Measurements from ENCODE around the gene GOLIM4. TPM values are rescaled to one million over a fixed set of nuclear protein-coding genes. Genes with fewer than 3 reads are reported as not detected.
A peak's percentile ranks its signal among the peaks of the same experiment; 100 is the strongest.

Gene GOLIM4
- total and polyA plus RNA-seq, 2 donors (not counting 1 experiment from before 2014, with no cell fraction given) = 46.2 to 77.3 TPM

- H3K9ac ChIP-seq (ENCODE audit: insufficient read depth, low read length) = no peak overlapping the region
- TF ChIP-seq EZH2 (IDR thresholded peaks at IDR 0.05; ENCODE audit: low read length, missing control alignments) (no peak), CTCF (conservative IDR thresholded peaks at IDR 0.05 in 1 of 2, IDR thresholded peaks at IDR 0.05 in 1 of 2; ENCODE audit: low read depth in 1 of 2, low read length in 2 of 2) (no peak)
- H4K20me1 ChIP-seq (ENCODE audit: control insufficient read depth, extremely low read depth, insufficient read depth, low read length) = no peaks in the 10 kb centered on the region
Measured at GRCh38 chr3:168083906-168084305, 11.8 kb downstream of the GOLIM4 start.

GRCh38 chr3:168081856-168082255 is 13.9 kb downstream of the GOLIM4 start:
- H4K20me1 ChIP-seq (ENCODE audit: control insufficient read depth, extremely low read depth, insufficient read depth, low read length) = no peaks in the 10 kb centered on the region
- TF ChIP-seq CTCF (conservative IDR thresholded peaks at IDR 0.05 in 1 of 2, IDR thresholded peaks at IDR 0.05 in 1 of 2; ENCODE audit: low read depth in 1 of 2, low read length in 2 of 2) (no peak), EZH2 (IDR thresholded peaks at IDR 0.05; ENCODE audit: low read length, missing control alignments) (no peak)
- H3K4me1 ChIP-seq (ENCODE audit: control insufficient read depth, extremely low read depth, insufficient read depth, low read length) = no peaks in the 10 kb centered on the region
- H2AFZ ChIP-seq (ENCODE audit: low read length) = no peak overlapping the region
- no peaks in the 10 kb centered on the region for H3K36me3 ChIP-seq (ENCODE audit: control insufficient read depth, insufficient read depth, low read length)
- H3K27ac ChIP-seq (ENCODE audit: insufficient read depth, low read length) = no peak overlapping the region
- no peak overlapping the region for H3K4me2 ChIP-seq (ENCODE audit: extremely low read depth, insufficient read depth, low read length)
- peaks cover 59% of the 10 kb centered on the region for H3K79me2 ChIP-seq (ENCODE audit: control insufficient read depth, insufficient read depth, low read length)
- no peak for DNase-seq (ENCODE audit: low read depth in 2 of 2)
- H3K27me3 ChIP-seq (ENCODE audit: control insufficient read depth, insufficient read depth, low read length) = no peaks in the 10 kb centered on the region
- H3K9ac ChIP-seq (ENCODE audit: insufficient read depth, low read length) = no peak overlapping the region
- H3K4me3 ChIP-seq (replicated peaks in 1 of 4; ENCODE audit: control extremely low read depth in 1 of 4, insufficient read depth in 1 of 4, low read depth in 3 of 4, low read length in 4 of 4) = no peak overlapping the region
- no peaks in the 10 kb centered on the region for H3K9me3 ChIP-seq (ENCODE audit: control insufficient read depth, insufficient read depth, low read depth, low read length)

More at GRCh38 chr3:168083906-168084305, 11.8 kb downstream of the GOLIM4 start:
- Histone ChIP-seq H3K4me1 (ENCODE audit: control insufficient read depth, extremely low read depth, insufficient read depth, low read length) (no peaks in the 10 kb centered on the region), H3K27me3 (ENCODE audit: control insufficient read depth, insufficient read depth, low read length) (no peaks in the 10 kb centered on the region), H3K4me3 (replicated peaks in 1 of 4; ENCODE audit: control extremely low read depth in 1 of 4, insufficient read depth in 1 of 4, low read depth in 3 of 4, low read length in 4 of 4) (no peak overlapping the region), H3K27ac (ENCODE audit: insufficient read depth, low read length) (no peak overlapping the region), H3K9me3 (ENCODE audit: control insufficient read depth, insufficient read depth, low read depth, low read length) (no peaks in the 10 kb centered on the region), H3K4me2 (ENCODE audit: extremely low read depth, insufficient read depth, low read length) (no peak overlapping the region), H2AFZ (ENCODE audit: low read length) (no peak overlapping the region), H3K79me2 (ENCODE audit: control insufficient read depth, insufficient read depth, low read length) (peaks cover 71% of the 10 kb centered on the region), H3K36me3 (ENCODE audit: control insufficient read depth, insufficient read depth, low read length) (no peaks in the 10 kb centered on the region)
- no peak for DNase-seq (ENCODE audit: low read depth in 2 of 2)

DNA sequence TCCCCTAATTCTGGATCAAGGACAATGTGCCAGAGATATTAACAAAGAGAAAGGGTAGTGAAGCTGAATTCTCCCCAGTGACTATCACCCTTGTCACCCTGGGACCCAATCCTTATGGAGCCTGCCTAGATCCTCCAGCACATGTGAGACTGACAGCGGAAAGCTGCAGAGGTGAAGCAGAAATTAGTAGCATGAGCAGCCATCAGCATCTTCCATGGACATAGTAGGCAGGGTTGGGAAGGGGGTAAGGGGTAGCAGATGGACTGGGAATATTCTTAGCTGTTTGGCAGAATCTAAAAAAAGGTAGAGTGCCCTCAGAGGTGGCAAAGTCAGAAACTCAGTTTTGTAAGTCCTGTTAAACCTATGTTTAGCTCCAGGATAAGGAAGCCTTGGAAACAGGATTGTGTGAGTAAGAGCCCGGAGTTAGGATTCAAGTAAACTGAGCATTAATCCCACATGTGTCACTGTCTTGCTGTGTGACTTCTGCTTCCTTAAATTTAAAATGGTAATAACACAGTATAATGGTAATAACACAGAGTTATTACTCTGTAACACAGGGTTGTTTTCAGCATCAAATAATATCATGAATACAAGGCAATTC is 14.5 kb downstream of the GOLIM4 start:
- no peaks in the 10 kb centered on the region for H3K36me3 ChIP-seq (ENCODE audit: control insufficient read depth, insufficient read depth, low read length)
- H2AFZ ChIP-seq (ENCODE audit: low read length) = no peak overlapping the region
- H3K27ac ChIP-seq (ENCODE audit: insufficient read depth, low read length) = no peak overlapping the region
- DNase-seq (ENCODE audit: low read depth in 2 of 2) = peak in 1 of 2 donors; percentile 62
- no peaks in the 10 kb centered on the region for H4K20me1 ChIP-seq (ENCODE audit: control insufficient read depth, extremely low read depth, insufficient read depth, low read length)
- no peak overlapping the region for H3K9ac ChIP-seq (ENCODE audit: insufficient read depth, low read length)
- H3K4me2 ChIP-seq (ENCODE audit: extremely low read depth, insufficient read depth, low read length) = peak overlapping the region; percentile 19
- H3K4me1 ChIP-seq (ENCODE audit: control insufficient read depth, extremely low read depth, insufficient read depth, low read length) = no peaks in the 10 kb centered on the region
- H3K9me3 ChIP-seq (ENCODE audit: control insufficient read depth, insufficient read depth, low read depth, low read length) = no peaks in the 10 kb centered on the region
- no peaks in the 10 kb centered on the region for H3K27me3 ChIP-seq (ENCODE audit: control insufficient read depth, insufficient read depth, low read length)
- peaks cover 54% of the 10 kb centered on the region for H3K79me2 ChIP-seq (ENCODE audit: control insufficient read depth, insufficient read depth, low read length)
- no peak overlapping the region for H3K4me3 ChIP-seq (replicated peaks in 1 of 4; ENCODE audit: control extremely low read depth in 1 of 4, insufficient read depth in 1 of 4, low read depth in 3 of 4, low read length in 4 of 4)
- TF ChIP-seq CTCF (conservative IDR thresholded peaks at IDR 0.05 in 1 of 2, IDR thresholded peaks at IDR 0.05 in 1 of 2; ENCODE audit: low read depth in 1 of 2, low read length in 2 of 2) (no peak), EZH2 (IDR thresholded peaks at IDR 0.05; ENCODE audit: low read length, missing control alignments) (no peak)
